T-helper 17 cell (primary cell): ENCODE results near the gene TRPV3. TPM values are rescaled to one million over a fixed set of nuclear protein-coding genes. Genes with fewer than 3 reads are reported as not detected.

Source experiments
- total RNA-seq, 4 donors: library from RNA in 2 of 4; stranded (reverse) in 2 of 4; gene quantifications; one replicate each; pipeline ENCODE4 v1.2.3 and lab custom pipeline; 2022 to 2026

Gene TRPV3
- total RNA-seq, 2 donors from 2014 or later: 0.27 to 0.55 TPM

Other genes starting within 250 kb of the TRPV3 start
- 1 to 10 TPM; 1.1 TPM for gene OR3A2, start 171.5 kb downstream of the TRPV3 start, total RNA-seq
- not detected for gene OR1E1, start 159.4 kb downstream of the TRPV3 start, total RNA-seq
- not detected for gene OR3A3, start 146.4 kb downstream of the TRPV3 start, total RNA-seq
- not detected for gene OR1E2, start 124.0 kb downstream of the TRPV3 start, total RNA-seq
- under 1 TPM in 1 of 2 donors, not detected in 1; 0.22 TPM for gene SPATA22, start 86.0 kb downstream of the TRPV3 start, total RNA-seq
- not detected for gene ASPA, start 81.8 kb downstream of the TRPV3 start, total RNA-seq
- gene TRPV1, start 51.6 kb upstream of the TRPV3 start, total RNA-seq: 1 to 10 TPM; 3.2 to 4.0 TPM
- gene SHPK, start 78.4 kb upstream of the TRPV3 start, total RNA-seq: 1 to 10 TPM; 5.3 to 6.4 TPM
- 1 to 10 TPM; 6.9 to 7.4 TPM for gene CTNS, start 78.9 kb upstream of the TRPV3 start, total RNA-seq
- gene TAX1BP3, start 110.8 kb upstream of the TRPV3 start, total RNA-seq: 10 to 100 TPM in 1 of 2 donors, 1 to 10 TPM in 1; 9.1 to 32.9 TPM
- gene EMC6, start 111.0 kb upstream of the TRPV3 start, total RNA-seq: 10 to 100 TPM; 23.0 to 28.7 TPM
- gene P2RX5, start 138.3 kb upstream of the TRPV3 start, total RNA-seq: 10 to 100 TPM; 21.8 to 34.2 TPM
- gene HASPIN, start 166.1 kb upstream of the TRPV3 start, total RNA-seq: under 1 TPM; 0.22 to 0.31 TPM
- 10 to 100 TPM; 10.2 to 14.3 TPM for gene ITGAE, start 243.4 kb upstream of the TRPV3 start, total RNA-seq